Neural cell (in vitro differentiated cells): ENCODE results near the gene TECPR1. TPM values are rescaled to one million over a fixed set of nuclear protein-coding genes. Genes with fewer than 3 reads are reported as not detected.

Experiments used
- H2AFZ ChIP-seq: fragments of 200-600, 300-800 bp; sonication (generic), shearing (Covaris generic); 2 replicates; pipeline ENCODE4 v1.6.0; 2014; ENCODE audit warnings: low read depth, mild to moderate bottlenecking, antibody characterized with exemption, low read length, moderate library complexity
- H3F3A ChIP-seq: fragments of 200-600 bp; shearing (Covaris generic); 2 replicates; pipeline ENCODE4 v1.6.1; 2016; ENCODE audit warnings: mild to moderate bottlenecking, moderate library complexity, mixed read lengths, antibody characterized with exemption, low read length; ENCODE audit not compliant: insufficient read depth, poor library complexity, severe bottlenecking
- H3K27ac ChIP-seq: fragments of 200-600, 300-800 bp; sonication (generic), shearing (Covaris generic); 2 replicates; pipeline ENCODE4 v1.5.1; 2014; ENCODE audit warnings: mild to moderate bottlenecking, low read length, moderate library complexity
- H3K27me3 ChIP-seq: fragments of 300-800, 200-600 bp; sonication (generic), shearing (Covaris generic); 2 replicates; pipeline ENCODE4 v1.6.0; 2014; ENCODE audit warnings: mild to moderate bottlenecking, low read depth, low read length, moderate library complexity; ENCODE audit not compliant: insufficient read depth
- H3K36me3 ChIP-seq: fragments of 300-800, 200-600 bp; sonication (generic), shearing (Covaris generic); 2 replicates; pipeline ENCODE4 v1.5.1; 2014; ENCODE audit warnings: mild to moderate bottlenecking, antibody characterized with exemption, low read length, moderate library complexity; ENCODE audit not compliant: insufficient read depth
- H3K4me2 ChIP-seq: fragments of 300-800, 200-600 bp; sonication (generic), shearing (Covaris generic); 2 replicates; pipeline ENCODE4 v1.6.0; 2014; ENCODE audit warnings: mild to moderate bottlenecking, low read length
- H3K4me3 ChIP-seq: fragments of 300-800, 200-600 bp; sonication (generic), shearing (Covaris generic); 2 replicates; pipeline ENCODE4 v1.5.1; 2014; ENCODE audit warnings: mild to moderate bottlenecking, low read length, moderate library complexity
- H3K79me2 ChIP-seq: fragments of 200-600 bp; shearing (Covaris generic); replicated peaks from 2 replicates; pipeline ENCODE4 v1.6.0; 2014; ENCODE audit warnings: mild to moderate bottlenecking, low read length, moderate library complexity; ENCODE audit not compliant: insufficient read depth
- H3K9ac ChIP-seq: fragments of 300-800, 200-600 bp; sonication (generic), shearing (Covaris generic); 2 replicates; pipeline ENCODE4 v1.6.1; 2016; ENCODE audit warnings: mild to moderate bottlenecking, low read length, mixed read lengths
- H3K9me2 ChIP-seq: fragments of 200-600 bp; shearing (Covaris generic); 2 replicates; pipeline ENCODE4 v1.6.1; 2016; ENCODE audit warnings: mild to moderate bottlenecking, low read length, mixed read lengths; ENCODE audit not compliant: insufficient read depth
- H3K9me3 ChIP-seq: fragments of 200-600, 300-800 bp; sonication (generic), shearing (Covaris generic); 2 replicates; pipeline ENCODE4 v1.6.1; 2016; ENCODE audit warnings: mild to moderate bottlenecking, mixed run types, low read length, moderate library complexity, mixed read lengths
- H4K20me1 ChIP-seq: fragments of 200-600 bp; shearing (Covaris generic); 2 replicates; pipeline ENCODE4 v1.6.1; 2016; ENCODE audit warnings: mild to moderate bottlenecking, mixed run types; ENCODE audit not compliant: insufficient read depth
- EP300 ChIP-seq: fragments of 450-650 bp; conservative IDR thresholded peaks from 2 replicates; pipeline ENCODE4 v1.6.1; 2014; ENCODE audit warnings: antibody characterized with exemption, mild to moderate bottlenecking, moderate library complexity; ENCODE audit not compliant: poor library complexity, severe bottlenecking
- EZH2 ChIP-seq: fragments of 200-600, 300-800 bp; shearing (Covaris generic), sonication (generic); IDR thresholded peaks from 2 replicates; pipeline ENCODE4 v1.6.1; 2014; ENCODE audit warnings: antibody characterized with exemption, low read length, borderline replicate concordance, mild to moderate bottlenecking; ENCODE audit not compliant: insufficient read depth, poor library complexity, severe bottlenecking
- MXI1 ChIP-seq: fragments of 450-650 bp; conservative IDR thresholded peaks from 2 replicates; pipeline ENCODE4 v1.6.1; 2014; ENCODE audit warnings: antibody characterized with exemption, mild to moderate bottlenecking; ENCODE audit not compliant: poor library complexity, severe bottlenecking
- POLR2AphosphoS5 ChIP-seq: IDR thresholded peaks from 2 replicates; pipeline ENCODE4 v1.6.1; 2012
- RAD21 ChIP-seq: fragments of 450-650 bp; conservative IDR thresholded peaks from 2 replicates; pipeline ENCODE4 v1.6.1; 2014; ENCODE audit warnings: antibody characterized with exemption, mild to moderate bottlenecking, moderate library complexity
- REST ChIP-seq: IDR thresholded peaks from 2 replicates; pipeline ENCODE4 v1.6.1; 2012; ENCODE audit warnings: borderline replicate concordance
- SMC3 ChIP-seq: fragments of 450-650 bp; conservative IDR thresholded peaks from 2 replicates; pipeline ENCODE4 v1.6.1; 2014; ENCODE audit warnings: antibody characterized with exemption, mild to moderate bottlenecking, moderate library complexity; ENCODE audit not compliant: poor library complexity
- TAF1 ChIP-seq: IDR thresholded peaks from 2 replicates; pipeline ENCODE4 v1.6.1; 2012; ENCODE audit warnings: low read depth
- polyA plus RNA-seq: library from polyadenylated mRNA; depleted of rRNA; stranded (reverse); fragments of >200 nt; gene quantifications from 2 replicates; pipeline ENCODE4 v1.2.3, GENCODE V29; 2014
- TF ChIP-seq, protein P1 (sequence below): fragments of 450-650 bp; IDR thresholded peaks from 2 replicates; pipeline ENCODE4 v1.5.1; 2014; ENCODE audit warnings: antibody characterized with exemption, mild to moderate bottlenecking, moderate library complexity; ENCODE audit not compliant: poor library complexity, severe bottlenecking

TECPR1 gene
- polyA plus RNA-seq, 1 donor from 2014 or later = 46.6 TPM

DNA sequence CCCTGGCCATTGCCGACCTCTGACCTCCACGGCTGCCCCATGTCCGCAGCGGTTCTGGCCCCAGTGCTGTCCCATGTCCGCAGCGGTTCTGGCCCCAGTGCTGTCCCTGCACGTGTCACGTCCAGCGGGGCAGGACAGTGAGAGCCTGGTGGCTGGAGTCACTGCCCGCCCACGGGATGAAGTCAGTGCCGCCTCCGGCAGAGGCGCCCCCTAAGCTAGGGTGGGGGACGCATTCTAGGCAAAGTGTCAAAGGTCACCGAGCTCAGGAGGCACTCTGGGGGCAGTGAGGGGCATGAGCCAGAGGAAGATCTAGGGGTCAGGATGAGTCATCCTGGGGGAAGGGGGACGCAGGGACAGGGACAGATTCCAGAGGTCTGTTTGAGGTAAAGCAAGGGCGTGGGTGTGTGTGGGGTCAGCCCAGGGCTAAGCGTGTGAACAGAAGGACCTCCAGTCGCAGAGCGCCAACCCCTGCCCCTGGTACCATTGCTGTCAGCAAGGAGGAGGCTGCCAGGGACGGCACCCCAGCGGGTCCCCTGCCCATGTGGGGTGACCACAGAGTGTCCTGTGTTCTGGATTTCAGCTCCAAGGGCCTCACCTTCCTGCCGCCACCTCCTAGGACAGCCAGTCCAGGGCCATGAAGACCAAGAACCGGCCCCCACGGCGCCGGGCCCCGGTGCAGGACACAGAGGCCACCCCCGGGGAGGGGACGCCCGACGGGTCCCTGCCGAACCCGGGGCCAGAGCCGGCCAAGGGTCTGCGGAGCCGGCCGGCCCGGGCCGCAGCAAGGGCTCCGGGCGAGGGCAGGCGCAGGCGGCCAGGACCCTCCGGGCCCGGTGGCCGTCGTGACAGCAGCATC lies 40.1 kb downstream of the TECPR1 start:
- Histone ChIP-seq H2AFZ (no peak overlapping the region), H3K27me3 (peaks cover 3% of the 10 kb centered on the region), H3K9me2 (no peaks in the 10 kb centered on the region), H3F3A (no peaks in the 10 kb centered on the region), H3K9me3 (no peaks in the 10 kb centered on the region), H3K79me2 (no peaks in the 10 kb centered on the region), H3K4me3 (no peak overlapping the region), H3K27ac (no peak overlapping the region), H4K20me1 (no peaks in the 10 kb centered on the region), H3K36me3 (no peaks in the 10 kb centered on the region), H3K9ac (no peak overlapping the region), H3K4me2 (no peak overlapping the region)
- TF ChIP-seq SMC3 (no peak), TAF1 (no peak), REST (no peak), MXI1 (no peak), POLR2AphosphoS5 (no peak), RAD21 (no peak)
- TF ChIP-seq, protein P1, sequence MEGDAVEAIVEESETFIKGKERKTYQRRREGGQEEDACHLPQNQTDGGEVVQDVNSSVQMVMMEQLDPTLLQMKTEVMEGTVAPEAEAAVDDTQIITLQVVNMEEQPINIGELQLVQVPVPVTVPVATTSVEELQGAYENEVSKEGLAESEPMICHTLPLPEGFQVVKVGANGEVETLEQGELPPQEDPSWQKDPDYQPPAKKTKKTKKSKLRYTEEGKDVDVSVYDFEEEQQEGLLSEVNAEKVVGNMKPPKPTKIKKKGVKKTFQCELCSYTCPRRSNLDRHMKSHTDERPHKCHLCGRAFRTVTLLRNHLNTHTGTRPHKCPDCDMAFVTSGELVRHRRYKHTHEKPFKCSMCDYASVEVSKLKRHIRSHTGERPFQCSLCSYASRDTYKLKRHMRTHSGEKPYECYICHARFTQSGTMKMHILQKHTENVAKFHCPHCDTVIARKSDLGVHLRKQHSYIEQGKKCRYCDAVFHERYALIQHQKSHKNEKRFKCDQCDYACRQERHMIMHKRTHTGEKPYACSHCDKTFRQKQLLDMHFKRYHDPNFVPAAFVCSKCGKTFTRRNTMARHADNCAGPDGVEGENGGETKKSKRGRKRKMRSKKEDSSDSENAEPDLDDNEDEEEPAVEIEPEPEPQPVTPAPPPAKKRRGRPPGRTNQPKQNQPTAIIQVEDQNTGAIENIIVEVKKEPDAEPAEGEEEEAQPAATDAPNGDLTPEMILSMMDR = no peak

- Histone ChIP-seq H3K27ac (no peak within 1 kb of the TSS), H3K36me3 (no peaks in the 10 kb centered on the region), H3K9me3 (no peaks in the 10 kb centered on the region), H3K27me3 (peaks cover 3% of the 10 kb centered on the region), H3K9me2 (no peaks in the 10 kb centered on the region), H3K4me3 (no peak within 1 kb of the TSS), H3F3A (no peaks in the 10 kb centered on the region), H3K9ac (no peak within 1 kb of the TSS), H4K20me1 (no peaks in the 10 kb centered on the region), H2AFZ (no peak within 1 kb of the TSS), H3K4me2 (no peak within 1 kb of the TSS), H3K79me2 (no peaks in the 10 kb centered on the region)
- TF ChIP-seq EZH2 (no peak), MXI1 (no peak), REST (no peak), RAD21 (no peak), EP300 (no peak), TAF1 (no peak), POLR2AphosphoS5 (no peak), SMC3 (no peak)
- TF ChIP-seq, protein P1 = no peak
Measured at GRCh38 chr7:98211221-98211675, 40.8 kb downstream of the TECPR1 start, which contains the start of gene BHLHA15. BHLHA15 (plus strand) TSS chr7:98211439; CDS start chr7:98212310, 871 bp downstream.
